Parathyroid adenoma (tissue), 2 donors: ENCODE data around the gene BBLN.

Experiments used
- H2AFZ ChIP-seq: fragments of 300-600 bp; sonication (generic); one replicate; pipeline ENCODE4 v1.7.0; 2017; ENCODE audit warnings: antibody characterized with exemption, mild to moderate bottlenecking
- H3K27ac ChIP-seq: fragments of 300-600 bp; sonication (generic); one replicate; pipeline ENCODE4 v1.7.0; 2017
- H3K27me3 ChIP-seq: fragments of 300-600 bp; sonication (generic); one replicate; pipeline ENCODE4 v1.7.0; 2017; ENCODE audit warnings: low read length; ENCODE audit not compliant: control insufficient read depth, insufficient read depth
- H3K36me3 ChIP-seq: fragments of 300-600 bp; sonication (generic); one replicate; pipeline ENCODE4 v1.7.0; 2017; ENCODE audit warnings: low read length; ENCODE audit not compliant: control insufficient read depth, insufficient read depth
- H3K4me1 ChIP-seq: fragments of 300-600 bp; sonication (generic); one replicate; pipeline ENCODE4 v1.7.0; 2017; ENCODE audit warnings: control low read depth
- H3K4me2 ChIP-seq: fragments of 300-600 bp; sonication (generic); one replicate; pipeline ENCODE4 v1.7.0; 2017; ENCODE audit warnings: low read length
- H3K4me3 ChIP-seq: fragments of 300-600 bp; sonication (generic); one replicate; pipeline ENCODE4 v1.7.0; 2017; ENCODE audit warnings: low read depth, low read length
- H3K79me2 ChIP-seq: fragments of 300-600 bp; sonication (generic); one replicate; pipeline ENCODE4 v1.7.0; 2017; ENCODE audit warnings: control low read depth
- H3K9ac ChIP-seq: fragments of 300-600 bp; sonication (generic); one replicate; pipeline ENCODE4 v1.7.0; 2017; ENCODE audit warnings: mild to moderate bottlenecking
- H3K9me3 ChIP-seq: fragments of 300-600 bp; sonication (generic); one replicate; pipeline ENCODE4 v1.7.0; 2017; ENCODE audit warnings: low read length; ENCODE audit not compliant: control insufficient read depth
- TF ChIP-seq, protein P1 (sequence below): fragments of 300-600 bp; sonication (generic); IDR thresholded peaks from one replicate; pipeline ENCODE4 v1.7.0; 2017; ENCODE audit warnings: antibody characterized with exemption, mild to moderate bottlenecking
- donor health status: primary hyperparathyroidism.

BBLN gene

GRCh38 chr9:128182893-128183588 lies 23.0 kb downstream of the BBLN start:
- no peaks in the 10 kb centered on the region for H3K27me3 ChIP-seq
- no peaks in the 10 kb centered on the region for H3K79me2 ChIP-seq
- H3K27ac ChIP-seq: no peak overlapping the region
- H3K4me2 ChIP-seq: no peak overlapping the region
- H3K9me3 ChIP-seq: no peaks in the 10 kb centered on the region
- no peaks in the 10 kb centered on the region for H3K4me1 ChIP-seq
- H2AFZ ChIP-seq: no peak overlapping the region
- TF ChIP-seq, protein P1, sequence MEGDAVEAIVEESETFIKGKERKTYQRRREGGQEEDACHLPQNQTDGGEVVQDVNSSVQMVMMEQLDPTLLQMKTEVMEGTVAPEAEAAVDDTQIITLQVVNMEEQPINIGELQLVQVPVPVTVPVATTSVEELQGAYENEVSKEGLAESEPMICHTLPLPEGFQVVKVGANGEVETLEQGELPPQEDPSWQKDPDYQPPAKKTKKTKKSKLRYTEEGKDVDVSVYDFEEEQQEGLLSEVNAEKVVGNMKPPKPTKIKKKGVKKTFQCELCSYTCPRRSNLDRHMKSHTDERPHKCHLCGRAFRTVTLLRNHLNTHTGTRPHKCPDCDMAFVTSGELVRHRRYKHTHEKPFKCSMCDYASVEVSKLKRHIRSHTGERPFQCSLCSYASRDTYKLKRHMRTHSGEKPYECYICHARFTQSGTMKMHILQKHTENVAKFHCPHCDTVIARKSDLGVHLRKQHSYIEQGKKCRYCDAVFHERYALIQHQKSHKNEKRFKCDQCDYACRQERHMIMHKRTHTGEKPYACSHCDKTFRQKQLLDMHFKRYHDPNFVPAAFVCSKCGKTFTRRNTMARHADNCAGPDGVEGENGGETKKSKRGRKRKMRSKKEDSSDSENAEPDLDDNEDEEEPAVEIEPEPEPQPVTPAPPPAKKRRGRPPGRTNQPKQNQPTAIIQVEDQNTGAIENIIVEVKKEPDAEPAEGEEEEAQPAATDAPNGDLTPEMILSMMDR: no peak
- no peak overlapping the region for H3K4me3 ChIP-seq
- H3K9ac ChIP-seq: no peak overlapping the region
- no peaks in the 10 kb centered on the region for H3K36me3 ChIP-seq

GRCh38 chr9:128185979-128186965 lies 26.2 kb downstream of the BBLN start:
- H3K27ac ChIP-seq: no peak overlapping the region
- no peaks in the 10 kb centered on the region for H3K36me3 ChIP-seq
- H3K27me3 ChIP-seq: no peaks in the 10 kb centered on the region
- H3K9me3 ChIP-seq: no peaks in the 10 kb centered on the region
- no peaks in the 10 kb centered on the region for H3K79me2 ChIP-seq
- H3K4me1 ChIP-seq: no peaks in the 10 kb centered on the region
- no peak overlapping the region for H3K4me2 ChIP-seq
- TF ChIP-seq, protein P1: no peak
- no peak overlapping the region for H2AFZ ChIP-seq
- H3K4me3 ChIP-seq: no peak overlapping the region
- H3K9ac ChIP-seq: no peak overlapping the region

DNA sequence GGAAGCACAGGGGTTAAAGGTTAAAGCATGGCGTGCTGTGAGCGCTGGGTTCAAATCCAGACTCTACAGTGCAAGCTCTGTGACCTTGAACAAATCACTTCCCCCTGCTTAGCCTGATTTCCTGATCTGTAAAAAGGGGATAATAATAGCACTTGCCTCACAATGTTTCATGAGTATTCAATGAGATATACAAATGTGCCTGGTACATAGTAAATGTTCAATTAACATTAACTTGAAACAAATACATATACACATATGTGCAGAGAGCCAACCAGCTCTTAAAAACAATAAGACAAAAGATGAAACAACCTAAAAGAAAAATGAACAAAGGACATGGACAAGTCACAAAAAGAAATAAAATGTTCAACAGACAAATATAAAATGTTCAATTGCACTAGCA lies 27.3 kb downstream of the BBLN start:
- Histone ChIP-seq H3K79me2 (no peaks in the 10 kb centered on the region), H3K27me3 (no peaks in the 10 kb centered on the region), H3K4me3 (no peak overlapping the region), H3K9ac (no peak overlapping the region), H3K4me1 (no peaks in the 10 kb centered on the region), H3K27ac (no peak overlapping the region), H3K9me3 (no peaks in the 10 kb centered on the region), H3K36me3 (no peaks in the 10 kb centered on the region), H2AFZ (no peak overlapping the region), H3K4me2 (no peak overlapping the region)
- TF ChIP-seq, protein P1: no peak

GRCh38 chr9:128188209-128188608 lies 28.1 kb downstream of the BBLN start:
- Histone ChIP-seq H3K79me2 (no peaks in the 10 kb centered on the region), H3K4me2 (no peak overlapping the region), H3K9me3 (no peaks in the 10 kb centered on the region), H3K4me1 (no peaks in the 10 kb centered on the region), H2AFZ (no peak overlapping the region), H3K4me3 (no peak overlapping the region), H3K9ac (no peak overlapping the region), H3K27me3 (no peaks in the 10 kb centered on the region), H3K27ac (no peak overlapping the region), H3K36me3 (no peaks in the 10 kb centered on the region)
- TF ChIP-seq, protein P1: no peak
